HG02610 (cell line): Measurements from ENCODE around the gene SFI1.
A peak's percentile ranks its signal among the peaks of the same experiment; 100 is the strongest.

ENCODE experiments used
- ATAC-seq: cut with Tn5 transposase; IDR thresholded peaks from one replicate; pipeline ENCODE4 v1.9.1; 2021; ENCODE audit warnings: mild to moderate bottlenecking, moderate library complexity; ENCODE audit not compliant: unreplicated experiment

SFI1 gene

GRCh38 chr22:31630331-31631329 is 134.3 kb downstream of the SFI1 start:
- ATAC-seq = peak; percentile 36

- ATAC-seq = no peak
Measured at GRCh38 chr22:31631436-31631835, 135.1 kb downstream of the SFI1 start.

- no peak for ATAC-seq
Measured at GRCh38 chr22:31635638-31636306, 139.4 kb downstream of the SFI1 start.

- peak; percentile 53 for ATAC-seq
Measured at GRCh38 chr22:31637447-31637890, 141.1 kb downstream of the SFI1 start.

- ATAC-seq = peak; percentile 32
Measured at GRCh38 chr22:31637891-31638618, 141.7 kb downstream of the SFI1 start.

GRCh38 chr22:31639436-31640039 is 143.2 kb downstream of the SFI1 start:
- ATAC-seq = no peak

GRCh38 chr22:31646186-31647019 is 150.1 kb downstream of the SFI1 start:
- ATAC-seq = peak; percentile 67

GRCh38 chr22:31647066-31647465 is 150.7 kb downstream of the SFI1 start:
- no peak for ATAC-seq

- ATAC-seq = no peak
Measured at GRCh38 chr22:31647523-31648320, 151.4 kb downstream of the SFI1 start.

GRCh38 chr22:31650391-31650790 is 154.1 kb downstream of the SFI1 start:
- no peak for ATAC-seq

- ATAC-seq = no peak
Measured at GRCh38 chr22:31651664-31652063, 155.3 kb downstream of the SFI1 start.

GRCh38 chr22:31652088-31652487 is 155.8 kb downstream of the SFI1 start:
- no peak for ATAC-seq

- no peak for ATAC-seq
Measured at GRCh38 chr22:31652911-31653684, 156.8 kb downstream of the SFI1 start.

GRCh38 chr22:31653944-31654343 is 157.6 kb downstream of the SFI1 start:
- no peak for ATAC-seq

- ATAC-seq = no peak
Measured at GRCh38 chr22:31654408-31654807, 158.1 kb downstream of the SFI1 start.

GRCh38 chr22:31659246-31659645 is 162.9 kb downstream of the SFI1 start:
- ATAC-seq = no peak

GRCh38 chr22:31660860-31661341 is 164.6 kb downstream of the SFI1 start:
- peak; percentile 57 for ATAC-seq
